B cell (primary cell): Measurements from ENCODE around the gene TPI1.

Source experiments
- CTCF ChIP-seq: fragments of 200-600 bp; IDR thresholded peaks from one replicate; pipeline ENCODE4 v1.8.0; 2022; ENCODE audit warnings: antibody characterized with exemption, mild to moderate bottlenecking
- EZH2 ChIP-seq: IDR thresholded peaks from 2 replicates; pipeline ENCODE4 v1.6.1; 2012; ENCODE audit warnings: borderline replicate concordance, low read depth, mild to moderate bottlenecking, moderate library complexity, low read length; ENCODE audit not compliant: insufficient read depth, poor library complexity, severe bottlenecking

- no peak for TF ChIP-seq CTCF
- TF ChIP-seq EZH2, result no peak
Measured at GRCh38 chr12:6845395-6845794, 21.9 kb upstream of the TPI1 start.
